Measurements from ENCODE around the gene MDP1. TPM values are rescaled to one million over a fixed set of nuclear protein-coding genes. Genes with fewer than 3 reads are reported as not detected.

MDP1 gene
- 8.3 and 14.0 TPM in 2 replicates for total RNA-seq (2014; rRNA removed; shearing (Covaris generic))
- polyA plus RNA-seq (2015; cell fraction: cytosol; rRNA removed) = 12.1 and 14.7 TPM in 2 replicates
- polyA plus RNA-seq (2015; cell fraction: nucleus; rRNA removed) = 27.2 and 31.7 TPM in 2 replicates

- in situ Hi-C loops (cut with HindIII; ENCODE audit: low pct_unique_long_range_greater_than_20kb, low sequenced_read_pairs) = no loop called here
- DNase-seq (ENCODE audit: low read depth, low spot score) = peak; percentile 86
Measured at GRCh38 chr14:24215495-24216344, at the start of gene MDP1. TSS of gene MDP1 (minus strand) at chr14:24216066. CDS start at chr14:24215955, 111 bp downstream.

GRCh38 chr14:24264298-24264697 lies 48.4 kb upstream of the MDP1 start:
- in situ Hi-C loops (cut with HindIII; ENCODE audit: low pct_unique_long_range_greater_than_20kb, low sequenced_read_pairs) = no loop called here
- no peak for DNase-seq (ENCODE audit: low read depth, low spot score)

- in situ Hi-C loops (cut with HindIII; ENCODE audit: low pct_unique_long_range_greater_than_20kb, low sequenced_read_pairs) = no loop called here
- no peak for DNase-seq (ENCODE audit: low read depth, low spot score)
Measured at GRCh38 chr14:24263848-24264247, 48.0 kb upstream of the MDP1 start.

- in situ Hi-C loops (cut with HindIII; ENCODE audit: low pct_unique_long_range_greater_than_20kb, low sequenced_read_pairs) = no loop called here
- DNase-seq (ENCODE audit: low read depth, low spot score) = no peak
Measured at GRCh38 chr14:24262821-24263733, 47.2 kb upstream of the MDP1 start, which contains the start of gene TGM1. TSS of gene TGM1 (minus strand) at chr14:24263177. CDS start at chr14:24262352, 825 bp downstream.

- in situ Hi-C loops (cut with HindIII; ENCODE audit: low pct_unique_long_range_greater_than_20kb, low sequenced_read_pairs) = no loop called here
- DNase-seq (ENCODE audit: low read depth, low spot score) = no peak
Measured at GRCh38 chr14:24261969-24262327, 46.1 kb upstream of the MDP1 start.

- DNase-seq (ENCODE audit: low read depth, low spot score) = no peak
- in situ Hi-C loops (cut with HindIII; ENCODE audit: low pct_unique_long_range_greater_than_20kb, low sequenced_read_pairs) = no loop called here
Measured at GRCh38 chr14:24261256-24261968, 45.5 kb upstream of the MDP1 start.

GRCh38 chr14:24260780-24261157 lies 44.9 kb upstream of the MDP1 start:
- in situ Hi-C loops (cut with HindIII; ENCODE audit: low pct_unique_long_range_greater_than_20kb, low sequenced_read_pairs) = no loop called here
- no peak for DNase-seq (ENCODE audit: low read depth, low spot score)

GRCh38 chr14:24260026-24260779 lies 44.3 kb upstream of the MDP1 start:
- no peak for DNase-seq (ENCODE audit: low read depth, low spot score)
- in situ Hi-C loops (cut with HindIII; ENCODE audit: low pct_unique_long_range_greater_than_20kb, low sequenced_read_pairs) = no loop called here

GRCh38 chr14:24259282-24260025 lies 43.6 kb upstream of the MDP1 start:
- in situ Hi-C loops (cut with HindIII; ENCODE audit: low pct_unique_long_range_greater_than_20kb, low sequenced_read_pairs) = no loop called here
- DNase-seq (ENCODE audit: low read depth, low spot score) = no peak

- in situ Hi-C loops (cut with HindIII; ENCODE audit: low pct_unique_long_range_greater_than_20kb, low sequenced_read_pairs) = no loop called here
- no peak for DNase-seq (ENCODE audit: low read depth, low spot score)
Measured at GRCh38 chr14:24258548-24259265, 42.8 kb upstream of the MDP1 start.

GRCh38 chr14:24258119-24258518 lies 42.3 kb upstream of the MDP1 start:
- in situ Hi-C loops (cut with HindIII; ENCODE audit: low pct_unique_long_range_greater_than_20kb, low sequenced_read_pairs) = no loop called here
- DNase-seq (ENCODE audit: low read depth, low spot score) = no peak

GRCh38 chr14:24256960-24257359 lies 41.1 kb upstream of the MDP1 start:
- DNase-seq (ENCODE audit: low read depth, low spot score) = no peak
- in situ Hi-C loops (cut with HindIII; ENCODE audit: low pct_unique_long_range_greater_than_20kb, low sequenced_read_pairs) = no loop called here

- no peak for DNase-seq (ENCODE audit: low read depth, low spot score)
- in situ Hi-C loops (cut with HindIII; ENCODE audit: low pct_unique_long_range_greater_than_20kb, low sequenced_read_pairs) = no loop called here
Measured at GRCh38 chr14:24255931-24256711, 40.3 kb upstream of the MDP1 start.

- in situ Hi-C loops (cut with HindIII; ENCODE audit: low pct_unique_long_range_greater_than_20kb, low sequenced_read_pairs) = no loop called here
- no peak for DNase-seq (ENCODE audit: low read depth, low spot score)
Measured at GRCh38 chr14:24255438-24255837, 39.6 kb upstream of the MDP1 start.

Data from SK-MEL-5 (cell line).